HG03045 (cell line): ENCODE results near the gene SYT17.

ENCODE experiments used
- ATAC-seq: cut with Tn5 transposase; IDR thresholded peaks from one replicate; pipeline ENCODE4 v1.9.1; 2021; ENCODE audit warnings: mild to moderate bottlenecking, moderate library complexity; ENCODE audit not compliant: unreplicated experiment

SYT17 gene

GRCh38 chr16:19138601-19139000 is 29.4 kb upstream of the SYT17 start:
- no peak for ATAC-seq

- ATAC-seq: no peak
These were observed 28.5 kb upstream of the SYT17 start for GRCh38 chr16:19139436-19140091.

GRCh38 chr16:19140396-19140795 is 27.6 kb upstream of the SYT17 start:
- no peak for ATAC-seq

- no peak for ATAC-seq
These were observed 25.0 kb upstream of the SYT17 start for GRCh38 chr16:19142939-19143598.

- ATAC-seq: no peak
These were observed 24.5 kb upstream of the SYT17 start for GRCh38 chr16:19143599-19143956.

GRCh38 chr16:19145010-19145409 is 23.0 kb upstream of the SYT17 start:
- no peak for ATAC-seq

GRCh38 chr16:19147126-19147525 is 20.9 kb upstream of the SYT17 start:
- ATAC-seq: no peak

GRCh38 chr16:19147627-19148026 is 20.4 kb upstream of the SYT17 start:
- ATAC-seq: no peak

GRCh38 chr16:19148189-19148588 is 19.9 kb upstream of the SYT17 start:
- ATAC-seq: no peak

GRCh38 chr16:19151310-19151709 is 16.7 kb upstream of the SYT17 start:
- no peak for ATAC-seq

- ATAC-seq: no peak
These were observed 16.0 kb upstream of the SYT17 start for GRCh38 chr16:19152042-19152441.

- no peak for ATAC-seq
These were observed 14.2 kb upstream of the SYT17 start for GRCh38 chr16:19153876-19154275.

- no peak for ATAC-seq
These were observed 6.0 kb upstream of the SYT17 start for GRCh38 chr16:19162085-19162484.

GRCh38 chr16:19163215-19163614 is 4.8 kb upstream of the SYT17 start:
- no peak for ATAC-seq

GRCh38 chr16:19164285-19164684 is 3.8 kb upstream of the SYT17 start:
- ATAC-seq: no peak

- no peak for ATAC-seq
These were observed 2.9 kb upstream of the SYT17 start for GRCh38 chr16:19165101-19165500.

GRCh38 chr16:19166500-19166899 is 1.5 kb upstream of the SYT17 start:
- ATAC-seq: no peak

- ATAC-seq: no peak
These were observed 486 bp downstream of the SYT17 start for GRCh38 chr16:19168371-19169081.

GRCh38 chr16:19169082-19169639 is 1.1 kb downstream of the SYT17 start:
- ATAC-seq: no peak

- no peak for ATAC-seq
These were observed 2.1 kb downstream of the SYT17 start for GRCh38 chr16:19170043-19170655.

GRCh38 chr16:19172098-19172780 is 4.2 kb downstream of the SYT17 start:
- ATAC-seq: no peak
